T-helper 9 cell (primary cell): ENCODE measurements around the gene LAMA3.
"Not testable (repeated sequence)": the region's sequence is repeated elsewhere in the genome, so short reads cannot be mapped to it uniquely, and the experiment has no call there.

Source experiments
- DNase-seq: peaks from one replicate; pipeline ENCODE4 v3.0.0-alpha.2; 2020

Gene LAMA3

GRCh38 chr18:23735021-23735464 lies 45.8 kb downstream of the LAMA3 start:
- no peak for DNase-seq

GRCh38 chr18:23737578-23737977 lies 48.3 kb downstream of the LAMA3 start:
- no peak for DNase-seq

DNA sequence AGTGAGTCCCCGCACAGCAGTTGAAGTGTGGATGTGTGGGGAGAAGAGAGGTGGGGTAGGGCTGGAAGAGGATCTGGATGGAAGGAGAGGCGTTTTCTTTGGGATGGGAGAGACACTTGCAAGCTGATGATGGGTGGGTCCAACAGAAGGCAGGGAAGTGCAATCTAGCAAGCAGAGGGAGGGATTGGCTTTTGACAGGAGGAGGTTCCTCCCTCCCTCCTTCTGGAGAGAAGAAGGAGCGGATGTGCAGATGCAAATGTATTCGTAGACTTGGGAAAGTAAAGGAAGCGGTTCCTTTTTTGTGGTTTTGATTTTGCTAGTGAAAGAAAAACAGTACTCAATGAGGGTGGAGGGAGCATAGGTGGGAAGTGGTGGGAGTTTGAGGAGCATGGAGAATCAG lies 48.9 kb downstream of the LAMA3 start:
- DNase-seq: no peak

GRCh38 chr18:23738575-23738974 lies 49.3 kb downstream of the LAMA3 start:
- DNase-seq: no peak

GRCh38 chr18:23740105-23740830 lies 51.0 kb downstream of the LAMA3 start:
- DNase-seq: no peak

- DNase-seq: not testable (repeated sequence)
Measured at GRCh38 chr18:23741967-23742366, 52.7 kb downstream of the LAMA3 start.

GRCh38 chr18:23743733-23744333 lies 54.6 kb downstream of the LAMA3 start:
- DNase-seq: no peak

GRCh38 chr18:23745366-23745765 lies 56.1 kb downstream of the LAMA3 start:
- no peak for DNase-seq

DNA sequence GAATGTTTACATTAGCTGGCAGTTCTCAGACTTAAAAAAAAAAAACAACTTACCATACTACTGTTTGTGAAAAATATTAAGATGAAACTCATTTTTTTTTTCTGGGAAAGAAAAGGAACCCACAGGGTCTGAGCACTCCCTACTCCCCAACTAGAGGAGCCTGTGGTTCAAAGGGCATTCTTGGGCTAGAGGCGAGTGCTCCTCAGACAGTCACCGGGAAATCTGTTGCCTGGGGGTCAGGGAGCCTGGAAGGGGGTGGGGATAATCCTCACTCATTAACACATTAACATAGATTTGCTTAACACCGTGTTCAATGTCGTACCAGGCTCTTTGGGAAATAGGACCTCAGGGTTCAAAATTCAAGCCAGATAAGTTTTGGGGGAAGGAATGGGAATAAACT lies 57.6 kb downstream of the LAMA3 start:
- DNase-seq: no peak

- DNase-seq: no peak
Measured at GRCh38 chr18:23752363-23752762, 63.1 kb downstream of the LAMA3 start.

DNA sequence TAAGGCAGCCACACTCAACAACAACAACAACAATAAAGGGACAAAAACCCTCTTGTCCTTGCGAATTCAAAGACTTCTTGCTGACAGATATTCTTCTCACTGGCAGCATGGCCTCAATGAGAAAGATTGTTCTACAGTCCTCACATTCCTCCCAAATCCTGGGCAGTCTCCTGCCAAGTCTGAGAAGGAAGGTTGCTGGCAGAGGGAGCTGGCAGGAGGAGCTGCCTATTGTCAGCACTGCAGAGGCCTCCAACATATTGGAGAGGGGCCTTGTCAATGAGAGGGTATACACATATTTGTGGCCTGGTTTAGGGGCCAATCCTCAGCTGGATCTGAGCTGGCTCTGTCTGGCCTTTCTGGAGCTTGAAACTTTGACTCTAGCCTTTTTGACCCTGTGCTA lies 63.5 kb downstream of the LAMA3 start:
- DNase-seq: no peak

- no peak for DNase-seq
Measured at GRCh38 chr18:23756590-23757436, 67.6 kb downstream of the LAMA3 start.

GRCh38 chr18:23757437-23757733 lies 68.1 kb downstream of the LAMA3 start:
- no peak for DNase-seq

DNA sequence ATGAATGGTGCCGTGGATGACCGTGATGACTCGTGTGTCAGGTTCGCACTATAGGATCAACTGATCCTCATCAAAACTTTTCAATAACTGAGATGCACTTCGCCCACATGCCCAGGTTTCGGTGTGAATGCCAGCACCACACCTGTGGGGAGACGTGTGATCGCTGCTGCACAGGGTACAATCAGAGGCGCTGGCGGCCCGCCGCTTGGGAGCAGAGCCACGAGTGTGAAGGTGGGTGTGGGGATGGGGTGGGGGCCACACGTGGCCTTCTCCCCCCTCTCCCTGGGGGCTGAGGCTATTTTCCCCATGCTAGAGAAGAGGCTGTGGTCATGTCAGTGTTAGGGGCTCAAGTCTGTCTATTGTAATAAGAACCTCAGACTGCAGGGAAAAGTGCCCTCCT lies 69.0 kb downstream of the LAMA3 start:
- no peak for DNase-seq

DNA sequence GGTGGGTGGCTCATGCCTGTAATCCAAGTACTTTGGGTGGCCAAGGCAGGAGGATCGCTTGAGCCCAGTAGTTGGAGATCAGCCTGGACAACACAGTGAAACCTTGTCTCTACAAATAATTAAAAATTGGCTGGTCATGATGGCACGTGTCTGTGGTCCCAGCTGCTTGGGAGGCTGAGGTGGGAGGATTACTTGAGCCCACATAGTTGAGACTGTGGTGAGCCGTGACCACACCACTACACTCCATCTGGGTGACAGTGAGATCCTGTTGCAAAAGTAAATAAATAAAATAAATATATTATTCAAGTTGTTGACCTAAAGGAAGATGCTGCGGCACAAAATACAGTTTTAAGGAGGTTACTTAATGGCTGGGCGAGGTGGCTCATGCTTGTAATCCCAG lies 72.7 kb downstream of the LAMA3 start:
- DNase-seq: no peak

DNA sequence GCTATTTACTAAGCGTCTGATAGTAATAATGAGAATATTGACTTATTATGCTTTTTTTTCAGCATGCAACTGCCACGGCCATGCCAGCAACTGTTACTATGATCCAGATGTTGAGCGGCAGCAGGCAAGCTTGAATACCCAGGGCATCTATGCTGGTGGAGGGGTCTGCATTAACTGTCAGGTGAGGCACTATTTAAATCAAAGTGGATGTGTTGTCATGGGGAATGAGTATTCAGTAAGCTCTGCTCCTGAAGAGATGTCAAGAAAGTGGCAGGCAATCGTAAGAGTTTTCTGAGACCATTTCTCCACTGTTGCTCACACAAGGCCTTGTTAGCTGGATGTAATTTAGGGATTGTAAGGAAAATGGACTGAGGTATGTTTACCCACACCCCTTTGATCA lies 74.1 kb downstream of the LAMA3 start:
- DNase-seq: no peak

- no peak for DNase-seq
Measured at GRCh38 chr18:23765931-23766330, 76.7 kb downstream of the LAMA3 start.

- no peak for DNase-seq
Measured at GRCh38 chr18:23772327-23773024, 83.2 kb downstream of the LAMA3 start.

GRCh38 chr18:23776306-23776705 lies 87.1 kb downstream of the LAMA3 start:
- no peak for DNase-seq

GRCh38 chr18:23778828-23779227 lies 89.6 kb downstream of the LAMA3 start:
- DNase-seq: no peak

GRCh38 chr18:23779696-23780303 lies 90.5 kb downstream of the LAMA3 start:
- DNase-seq: no peak

- DNase-seq: no peak
Measured at GRCh38 chr18:23784832-23785245, 95.6 kb downstream of the LAMA3 start.

DNA sequence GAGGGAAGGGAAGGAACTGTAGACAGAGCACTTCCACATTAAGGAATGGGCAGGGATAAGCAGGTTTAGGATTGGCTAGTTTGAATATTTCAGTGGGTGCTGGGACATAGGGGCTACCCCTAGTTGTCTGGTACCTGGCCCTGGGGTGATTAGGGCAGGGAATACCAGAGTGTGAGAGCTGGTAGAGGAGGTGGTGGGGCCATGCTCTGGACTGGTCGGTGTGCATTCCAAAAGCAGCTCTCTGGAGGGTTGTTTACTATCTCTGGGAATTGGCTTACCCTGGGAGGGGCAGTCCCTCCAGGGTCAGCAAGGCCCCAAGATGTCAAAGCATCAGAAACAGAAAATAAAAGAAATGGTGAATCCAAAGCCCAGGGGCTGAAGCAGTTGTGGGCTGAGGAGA lies 103.8 kb downstream of the LAMA3 start:
- no peak for DNase-seq
